SIG-M5 treated with dmso at 0.1 percent for 504 hours (cell line): ENCODE measurements around the gene ELF3.
"Not testable (repeated sequence)": the region's sequence is repeated elsewhere in the genome, so short reads cannot be mapped to it uniquely, and the experiment has no call there.

Source experiments
- DNase-seq: peaks from one replicate; lab custom pipeline; 2025; ENCODE audit not compliant: unreplicated experiment; lab: John Stamatoyannopoulos, UW

The ELF3 gene

GRCh38 chr1:202010180-202011015 is at the start of gene ELF3:
TSS of gene ELF3 (plus strand) at chr1:202010587. CDS start at chr1:202011137, 550 bp downstream.
- peak; percentile 56 for DNase-seq

- not testable (repeated sequence) for DNase-seq
Observed at GRCh38 chr1:201962382-201962781, 48.0 kb upstream of the ELF3 start.

GRCh38 chr1:201964261-201964660 is 46.1 kb upstream of the ELF3 start:
- DNase-seq = no peak

- DNase-seq = no peak
Observed at GRCh38 chr1:201966171-201966570, 44.2 kb upstream of the ELF3 start.

- DNase-seq = no peak
Observed at GRCh38 chr1:201968202-201968925, 42.0 kb upstream of the ELF3 start.

GRCh38 chr1:201970334-201971159 is 39.8 kb upstream of the ELF3 start:
- DNase-seq = no peak

- peak; percentile 63 for DNase-seq
Observed at GRCh38 chr1:201982082-201982622, 28.2 kb upstream of the ELF3 start.

GRCh38 chr1:201982623-201983379 is 27.6 kb upstream of the ELF3 start, which contains the start of gene RNPEP:
TSS of gene RNPEP (plus strand) at chr1:201982648. CDS start at chr1:201982667, 19 bp downstream.
- peak; percentile 90 for DNase-seq

- DNase-seq = no peak
Observed at GRCh38 chr1:201983380-201983805, 27.0 kb upstream of the ELF3 start.

GRCh38 chr1:201984446-201984845 is 25.9 kb upstream of the ELF3 start:
- no peak for DNase-seq

GRCh38 chr1:201985355-201985754 is 25.0 kb upstream of the ELF3 start:
- DNase-seq = no peak

- no peak for DNase-seq
Observed at GRCh38 chr1:201988601-201989000, 21.8 kb upstream of the ELF3 start.

GRCh38 chr1:201989354-201990128 is 20.8 kb upstream of the ELF3 start:
- DNase-seq = no peak

GRCh38 chr1:201990427-201990826 is 20.0 kb upstream of the ELF3 start:
- DNase-seq = no peak

GRCh38 chr1:201999625-202000238 is 10.7 kb upstream of the ELF3 start:
- peak; percentile 70 for DNase-seq

GRCh38 chr1:202002507-202002906 is 7.9 kb upstream of the ELF3 start:
- no peak for DNase-seq

- no peak for DNase-seq
Observed at GRCh38 chr1:202004711-202005110, 5.7 kb upstream of the ELF3 start.

GRCh38 chr1:202005958-202006357 is 4.4 kb upstream of the ELF3 start:
- no peak for DNase-seq

GRCh38 chr1:202007304-202007703 is 3.1 kb upstream of the ELF3 start:
- DNase-seq = no peak
